PC-9 (cell line): ENCODE results near the gene PODXL2. TPM values are rescaled to one million over a fixed set of nuclear protein-coding genes. Genes with fewer than 3 reads are reported as not detected.

Experiments used
- BruUV-seq: library from RNA; stranded (reverse); fragments of 400-500 nt; replicated peaks from 2 replicates; lab custom pipeline; 2021; lab: Mats Ljungman, UMichigan
- CTCF ChIA-PET: fragments of 300-600 bp; sonication (Branson Sonifier 250); formaldehyde crosslinking; loops from one replicate; lab custom pipeline; 2022; ENCODE audit warnings: antibody characterized with exemption; lab: Charles Lee
- POLR2A ChIA-PET: fragments of 300-600 bp; sonication (Branson Sonifier 250); formaldehyde crosslinking; loops from one replicate; lab custom pipeline; 2022; ENCODE audit warnings: antibody characterized with exemption; ENCODE audit not compliant: unreplicated experiment; lab: Charles Lee
- DNase-seq, 2 experiments: peaks; one replicate each; pipeline versions ENCODE4 v3.0.0 to v3.0.0-alpha.2; 2015 to 2022; ENCODE audit warnings: mixed read lengths in 1 of 2
- H2AFZ ChIP-seq: fragments of 200-600 bp; sonication (generic); 2 replicates; pipeline ENCODE4 v1.8.1; 2017; ENCODE audit warnings: antibody characterized with exemption
- H3F3A ChIP-seq: fragments of 200-600 bp; sonication (generic); 2 replicates; pipeline ENCODE4 v1.8.1; 2017; ENCODE audit warnings: antibody characterized with exemption, mild to moderate bottlenecking, low read depth; ENCODE audit not compliant: insufficient read depth
- H3K27ac ChIP-seq: fragments of 200-600 bp; sonication (generic); 2 replicates; pipeline ENCODE4 v1.6.1; 2016; ENCODE audit warnings: mixed run types
- H3K27me3 ChIP-seq: fragments of 200-600 bp; sonication (generic); 2 replicates; pipeline ENCODE4 v1.6.1; 2016; ENCODE audit warnings: low read depth, mixed run types; ENCODE audit not compliant: insufficient read depth
- H3K36me3 ChIP-seq: fragments of 200-600 bp; sonication (generic); 2 replicates; pipeline ENCODE4 v1.6.1; 2016; ENCODE audit warnings: low read depth, mixed run types
- H3K4me1 ChIP-seq: fragments of 200-600 bp; sonication (generic); replicated peaks from 2 replicates; pipeline ENCODE4 v1.6.1; 2016; ENCODE audit warnings: mixed run types; ENCODE audit not compliant: insufficient read depth
- H3K4me2 ChIP-seq: fragments of 200-600 bp; sonication (generic); 2 replicates; pipeline ENCODE4 v1.6.1; 2017; ENCODE audit warnings: mixed run types
- H3K4me3 ChIP-seq: fragments of 200-600 bp; sonication (generic); 2 replicates; pipeline ENCODE4 v1.6.1; 2016; ENCODE audit warnings: mixed run types
- H3K79me2 ChIP-seq: fragments of 200-600 bp; sonication (generic); 2 replicates; pipeline ENCODE4 v1.6.1; 2017; ENCODE audit warnings: low read depth, mixed run types
- H3K9me2 ChIP-seq: fragments of 200-600 bp; sonication (generic); 2 replicates; pipeline ENCODE4 v1.8.1; 2017; ENCODE audit warnings: mild to moderate bottlenecking; ENCODE audit not compliant: insufficient read depth
- H3K9me3 ChIP-seq: fragments of 200-600 bp; sonication (generic); 2 replicates; pipeline ENCODE4 v1.8.1; 2016; ENCODE audit warnings: low read depth; ENCODE audit not compliant: insufficient read depth
- H4K20me1 ChIP-seq: fragments of 200-600 bp; sonication (generic); 2 replicates; pipeline ENCODE4 v1.8.1; 2017; ENCODE audit not compliant: insufficient read depth
- CTCF ChIP-seq: fragments of 200-600 bp; sonication (generic); conservative IDR thresholded peaks from 2 replicates; pipeline ENCODE4 v1.6.1; 2017; ENCODE audit warnings: mixed run types, antibody characterized with exemption, mild to moderate bottlenecking, moderate library complexity
- EZH2 ChIP-seq: fragments of 200-600 bp; sonication (generic); IDR thresholded peaks from 2 replicates; pipeline ENCODE4 v1.8.0; 2017; ENCODE audit warnings: antibody characterized with exemption, low read depth
- intact Hi-C: fragments of 100-400 bp; cut with micrococcal nuclease; formaldehyde crosslinking; loops from one replicate; pipeline ENCODE4 v1.10.0; 2022; ENCODE audit not compliant: unreplicated experiment
- total RNA-seq: library from RNA; stranded (reverse); gene quantifications from 2 replicates; pipeline ENCODE4 v1.2.3, GENCODE V29; 2021

Gene PODXL2
- total RNA-seq, 1 experiment from 2014 or later, result 11.9 TPM

GRCh38 chr3:127686512-127686894 is 57.5 kb downstream of the PODXL2 start:
- no TSS peak for BruUV-seq
- Histone ChIP-seq H3K4me2 (no peak overlapping the region), H4K20me1 (no peaks in the 10 kb centered on the region), H3K4me1 (peaks cover 23% of the 10 kb centered on the region), H2AFZ (no peak overlapping the region), H3K79me2 (no peaks in the 10 kb centered on the region), H3K27ac (no peak overlapping the region), H3F3A (peaks cover 24% of the 10 kb centered on the region), H3K9me2 (no peaks in the 10 kb centered on the region), H3K36me3 (no peaks in the 10 kb centered on the region), H3K27me3 (no peaks in the 10 kb centered on the region), H3K9me3 (no peaks in the 10 kb centered on the region), H3K4me3 (no peak overlapping the region)
- CTCF ChIA-PET, result no interaction called here
- POLR2A ChIA-PET, result no interaction called here
- intact Hi-C loops, result no loop called here
- no peak for TF ChIP-seq EZH2
- no peak for DNase-seq

- ChIA-PET POLR2A (no interaction called here), CTCF (no interaction called here)
- H3K9me2 ChIP-seq, result no peaks in the 10 kb centered on the region
- TF ChIP-seq CTCF, result no peak
- no peak for TF ChIP-seq EZH2
- peaks cover 24% of the 10 kb centered on the region for H3F3A ChIP-seq
- H3K4me2 ChIP-seq, result no peak overlapping the region
- intact Hi-C loops, result no loop called here
- DNase-seq, result no peak
- no peaks in the 10 kb centered on the region for H4K20me1 ChIP-seq
- BruUV-seq, result no TSS peak
- no peaks in the 10 kb centered on the region for H3K27me3 ChIP-seq
- no peak overlapping the region for H2AFZ ChIP-seq
- H3K36me3 ChIP-seq, result no peaks in the 10 kb centered on the region
- H3K4me1 ChIP-seq, result peaks cover 23% of the 10 kb centered on the region
- H3K27ac ChIP-seq, result no peak overlapping the region
- no peaks in the 10 kb centered on the region for H3K79me2 ChIP-seq
- H3K9me3 ChIP-seq, result no peaks in the 10 kb centered on the region
- H3K4me3 ChIP-seq, result no peak overlapping the region
These were observed 58.3 kb downstream of the PODXL2 start for GRCh38 chr3:127687228-127687737.

- H3K4me2 ChIP-seq, result no peak overlapping the region
- no peaks in the 10 kb centered on the region for H3K27me3 ChIP-seq
- no TSS peak for BruUV-seq
- TF ChIP-seq CTCF, result no peak
- TF ChIP-seq EZH2, result no peak
- peaks cover 24% of the 10 kb centered on the region for H3F3A ChIP-seq
- no peaks in the 10 kb centered on the region for H3K36me3 ChIP-seq
- no peaks in the 10 kb centered on the region for H3K9me3 ChIP-seq
- H3K27ac ChIP-seq, result no peak overlapping the region
- no peaks in the 10 kb centered on the region for H3K79me2 ChIP-seq
- H3K4me3 ChIP-seq, result no peak overlapping the region
- intact Hi-C loops, result no loop called here
- H4K20me1 ChIP-seq, result no peaks in the 10 kb centered on the region
- H3K9me2 ChIP-seq, result no peaks in the 10 kb centered on the region
- H3K4me1 ChIP-seq, result peaks cover 23% of the 10 kb centered on the region
- no peak overlapping the region for H2AFZ ChIP-seq
- no peak for DNase-seq
- ChIA-PET POLR2A (no interaction called here), CTCF (no interaction called here)
These were observed 59.0 kb downstream of the PODXL2 start for GRCh38 chr3:127688022-127688415.
